ENCODE data around the gene ARL6.

Gene ARL6

GRCh38 chr3:97764407-97765238, at the start of gene ARL6:
TSS of gene ARL6 (plus strand) at chr3:97764758. CDS start at chr3:97768108, 3,350 bp downstream.
- DNase-seq (ENCODE audit: low read depth in 2 of 2) = peak; percentile 87 to 89
- H3K4me3 ChIP-seq (replicated peaks in 1 of 2; ENCODE audit: low read depth in 2 of 2, low read length in 2 of 2) = peak within 1 kb of the TSS; percentile 79 to 84
- TF ChIP-seq, protein P1, sequence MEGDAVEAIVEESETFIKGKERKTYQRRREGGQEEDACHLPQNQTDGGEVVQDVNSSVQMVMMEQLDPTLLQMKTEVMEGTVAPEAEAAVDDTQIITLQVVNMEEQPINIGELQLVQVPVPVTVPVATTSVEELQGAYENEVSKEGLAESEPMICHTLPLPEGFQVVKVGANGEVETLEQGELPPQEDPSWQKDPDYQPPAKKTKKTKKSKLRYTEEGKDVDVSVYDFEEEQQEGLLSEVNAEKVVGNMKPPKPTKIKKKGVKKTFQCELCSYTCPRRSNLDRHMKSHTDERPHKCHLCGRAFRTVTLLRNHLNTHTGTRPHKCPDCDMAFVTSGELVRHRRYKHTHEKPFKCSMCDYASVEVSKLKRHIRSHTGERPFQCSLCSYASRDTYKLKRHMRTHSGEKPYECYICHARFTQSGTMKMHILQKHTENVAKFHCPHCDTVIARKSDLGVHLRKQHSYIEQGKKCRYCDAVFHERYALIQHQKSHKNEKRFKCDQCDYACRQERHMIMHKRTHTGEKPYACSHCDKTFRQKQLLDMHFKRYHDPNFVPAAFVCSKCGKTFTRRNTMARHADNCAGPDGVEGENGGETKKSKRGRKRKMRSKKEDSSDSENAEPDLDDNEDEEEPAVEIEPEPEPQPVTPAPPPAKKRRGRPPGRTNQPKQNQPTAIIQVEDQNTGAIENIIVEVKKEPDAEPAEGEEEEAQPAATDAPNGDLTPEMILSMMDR (IDR thresholded peaks at IDR 0.05; ENCODE audit: low read depth, low read length) = no peak

DNA sequence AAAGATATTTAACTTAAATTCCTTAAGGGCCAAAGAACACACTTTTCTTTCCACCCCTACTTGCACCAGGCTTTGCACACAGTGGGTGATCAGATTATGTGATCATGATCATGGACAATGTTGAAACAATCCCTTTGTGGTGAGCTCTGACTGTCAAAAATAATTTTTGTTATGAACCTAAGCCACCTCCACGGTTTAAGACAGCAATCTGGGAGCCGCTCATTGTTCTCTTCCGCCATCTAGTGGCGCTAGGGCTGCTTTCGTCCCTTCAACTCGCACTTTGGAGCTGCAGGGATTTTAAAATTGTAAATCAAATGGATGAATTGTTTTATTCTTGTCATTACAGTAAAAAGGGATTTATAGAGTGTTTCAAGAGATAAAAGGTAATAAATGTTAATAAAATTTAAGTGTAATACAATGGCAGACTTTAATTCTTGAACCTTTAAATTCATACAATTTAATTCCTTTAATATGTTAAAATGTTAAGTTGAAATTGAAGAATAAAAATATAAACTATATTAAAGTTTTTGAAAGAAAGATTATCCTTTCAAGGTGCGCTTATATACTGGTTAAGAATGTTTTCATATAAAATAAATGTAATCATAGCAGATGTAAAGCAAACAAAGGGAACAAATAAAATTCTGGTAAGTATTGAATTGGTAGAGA, 45.3 kb upstream of the ARL6 start:
- DNase-seq (ENCODE audit: low read depth in 2 of 2) = peak; percentile 74 to 79
- TF ChIP-seq, protein P1 (IDR thresholded peaks at IDR 0.05; ENCODE audit: low read depth, low read length) = peak; percentile 95
- peak overlapping the region in 1 of 2 donors; percentile 16 for H3K4me3 ChIP-seq (replicated peaks in 1 of 2; ENCODE audit: low read depth in 2 of 2, low read length in 2 of 2)

DNA sequence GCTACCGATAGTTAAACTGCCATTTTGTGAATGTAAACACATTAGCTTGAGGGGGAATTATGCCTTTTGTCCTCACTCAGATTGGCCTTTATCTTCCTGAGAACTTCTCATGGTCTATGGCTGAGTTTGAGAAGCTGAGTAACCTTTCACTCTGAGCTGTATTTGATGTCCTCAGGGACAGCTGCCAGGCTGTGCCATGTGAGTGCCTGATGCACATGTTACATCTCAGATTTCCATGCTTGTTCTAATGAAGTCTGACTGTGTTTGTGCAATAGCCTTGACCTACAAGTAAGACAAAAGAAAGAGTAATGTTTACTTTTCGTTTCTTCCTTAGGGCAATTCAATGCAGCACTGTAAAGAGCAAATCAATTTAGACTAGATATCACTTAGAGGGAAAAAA, 44.1 kb upstream of the ARL6 start:
- TF ChIP-seq, protein P1 (IDR thresholded peaks at IDR 0.05; ENCODE audit: low read depth, low read length) = no peak
- no peak overlapping the region for H3K4me3 ChIP-seq (replicated peaks in 1 of 2; ENCODE audit: low read depth in 2 of 2, low read length in 2 of 2)
- peak in 1 of 2 donors; percentile 2 for DNase-seq (ENCODE audit: low read depth in 2 of 2)

- no peak overlapping the region for H3K4me3 ChIP-seq (replicated peaks in 1 of 2; ENCODE audit: low read depth in 2 of 2, low read length in 2 of 2)
- no peak for DNase-seq (ENCODE audit: low read depth in 2 of 2)
- TF ChIP-seq, protein P1 (IDR thresholded peaks at IDR 0.05; ENCODE audit: low read depth, low read length) = no peak
Measured at GRCh38 chr3:97721446-97721845, 43.1 kb upstream of the ARL6 start.

GRCh38 chr3:97736928-97737327, 27.6 kb upstream of the ARL6 start:
- no peak for DNase-seq (ENCODE audit: low read depth in 2 of 2)
- no peak overlapping the region for H3K4me3 ChIP-seq (replicated peaks in 1 of 2; ENCODE audit: low read depth in 2 of 2, low read length in 2 of 2)
- TF ChIP-seq, protein P1 (IDR thresholded peaks at IDR 0.05; ENCODE audit: low read depth, low read length) = no peak

DNA sequence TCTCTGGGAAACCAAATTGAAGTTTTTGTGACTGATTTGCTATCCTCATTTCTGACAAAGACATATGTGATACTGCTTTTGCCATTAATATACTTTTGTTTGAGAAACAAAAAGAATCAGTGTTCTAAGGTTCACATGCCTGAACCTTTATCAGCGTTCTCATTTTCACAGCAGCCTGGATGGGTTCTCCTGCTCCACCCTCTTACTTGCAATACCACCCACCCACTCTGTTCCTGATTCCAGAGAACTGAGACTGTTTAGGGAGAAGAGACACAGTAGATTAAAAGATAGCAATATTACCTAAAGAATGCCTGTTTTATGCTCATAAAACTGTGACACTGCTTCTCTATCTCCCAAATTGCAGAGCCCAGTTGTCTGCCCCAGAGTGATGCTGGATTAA, 25.8 kb upstream of the ARL6 start:
- DNase-seq (ENCODE audit: low read depth in 2 of 2) = no peak
- TF ChIP-seq, protein P1 (IDR thresholded peaks at IDR 0.05; ENCODE audit: low read depth, low read length) = no peak
- no peak overlapping the region for H3K4me3 ChIP-seq (replicated peaks in 1 of 2; ENCODE audit: low read depth in 2 of 2, low read length in 2 of 2)

Measured in cardiac fibroblast (primary cell).